Fibroblast of upper back skin (primary cell): ENCODE data around the gene ACVR1.
A peak's percentile ranks its signal among the peaks of the same experiment; 100 is the strongest.

Experiments used
- DNase-seq: peaks from one replicate; pipeline ENCODE4 v3.0.0-alpha.2; 2013

Gene ACVR1

GRCh38 chr2:157876066-157876785 is at the start of gene ACVR1:
Gene ACVR1 (minus strand): TSS chr2:157876330. CDS start chr2:157799493, 76,837 bp downstream.
- DNase-seq = peak; percentile 99

- DNase-seq = no peak
These were observed 48.9 kb upstream of the ACVR1 start for GRCh38 chr2:157925071-157925470.

- no peak for DNase-seq
These were observed 47.6 kb upstream of the ACVR1 start for GRCh38 chr2:157923598-157924217.

- no peak for DNase-seq
These were observed 46.7 kb upstream of the ACVR1 start for GRCh38 chr2:157922815-157923214.

DNA sequence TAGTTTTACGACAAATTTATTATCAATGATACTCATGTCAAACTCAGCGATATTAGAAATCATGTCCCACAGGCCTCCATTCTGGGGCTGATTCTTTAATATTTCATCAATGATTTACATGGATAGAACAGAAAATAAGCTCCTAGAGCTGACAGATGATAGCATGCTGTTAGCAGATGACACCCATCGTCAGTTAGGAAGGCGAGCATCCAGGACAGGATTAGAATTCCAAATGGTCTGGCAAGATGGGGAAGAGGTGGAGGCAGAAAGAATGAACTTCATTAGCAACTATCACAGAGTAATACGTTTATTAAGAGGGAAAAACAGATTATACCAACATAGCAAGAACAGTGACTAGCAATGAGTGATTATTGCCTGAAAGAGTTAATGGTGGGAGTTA is 46.2 kb upstream of the ACVR1 start:
- DNase-seq = no peak

GRCh38 chr2:157920736-157921135 is 44.6 kb upstream of the ACVR1 start:
- DNase-seq = no peak

- no peak for DNase-seq
These were observed 43.1 kb upstream of the ACVR1 start for GRCh38 chr2:157919181-157919580.

- no peak for DNase-seq
These were observed 42.2 kb upstream of the ACVR1 start for GRCh38 chr2:157918319-157918718.

- DNase-seq = no peak
These were observed 35.6 kb upstream of the ACVR1 start for GRCh38 chr2:157911750-157912149.

- DNase-seq = no peak
These were observed 35.1 kb upstream of the ACVR1 start for GRCh38 chr2:157911246-157911645.

DNA sequence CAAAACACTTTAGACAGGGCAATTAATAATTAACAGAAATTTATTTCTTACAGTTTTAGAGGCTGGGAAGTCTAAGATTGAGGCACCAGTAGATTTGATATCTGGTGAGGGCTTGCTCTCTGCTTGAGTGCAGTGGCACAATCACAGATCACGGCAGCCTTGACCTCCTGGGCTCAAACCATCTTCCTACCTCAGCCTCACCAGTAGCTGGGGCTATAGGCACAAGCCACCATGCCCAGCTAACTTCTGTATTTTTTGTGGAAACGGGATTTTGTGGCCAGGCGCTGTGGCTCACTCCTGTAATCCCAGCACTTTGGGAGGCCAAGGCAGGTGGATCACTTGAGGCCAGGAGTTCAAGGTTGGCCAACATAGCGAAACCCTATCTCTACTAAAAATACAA is 29.0 kb upstream of the ACVR1 start:
- DNase-seq = no peak

DNA sequence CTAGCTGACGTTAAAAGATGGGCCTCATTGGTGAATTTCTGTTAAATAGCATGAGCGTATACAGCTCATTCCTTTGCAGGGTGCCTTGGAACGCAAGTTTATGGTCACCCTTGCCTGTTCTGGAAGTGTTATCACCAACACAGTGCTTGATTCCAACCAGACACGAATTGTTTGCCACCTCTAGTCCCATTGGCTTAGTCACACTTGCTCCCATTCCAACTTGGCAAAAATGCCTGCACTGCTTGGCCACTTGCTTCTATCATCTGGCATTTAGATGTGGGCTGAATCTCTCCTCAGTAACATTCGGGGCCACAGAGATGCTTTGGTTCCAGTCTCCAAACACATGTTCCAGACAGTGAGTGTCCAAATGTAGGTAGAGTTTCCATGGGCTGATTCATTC is 27.5 kb upstream of the ACVR1 start:
- DNase-seq = no peak

DNA sequence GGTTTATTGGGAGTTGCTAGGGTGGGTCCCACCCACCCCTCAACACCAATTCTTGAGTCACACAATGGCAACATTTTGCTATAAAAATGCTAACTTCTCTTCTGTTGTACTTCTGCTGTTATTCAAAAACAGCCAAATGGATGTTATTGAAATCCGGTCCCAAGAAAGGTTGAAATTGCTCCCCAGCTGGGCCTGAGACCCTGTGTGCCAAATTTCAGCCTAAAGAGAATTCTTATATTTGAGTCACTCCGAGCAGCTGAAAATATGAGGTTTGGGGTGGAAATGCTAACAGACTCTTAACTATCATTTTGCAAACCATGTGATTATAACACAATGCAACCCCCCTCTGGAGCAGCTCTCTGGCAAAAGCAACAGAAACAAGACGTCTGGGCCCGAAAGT is 27.0 kb upstream of the ACVR1 start:
- DNase-seq = peak; percentile 15

DNA sequence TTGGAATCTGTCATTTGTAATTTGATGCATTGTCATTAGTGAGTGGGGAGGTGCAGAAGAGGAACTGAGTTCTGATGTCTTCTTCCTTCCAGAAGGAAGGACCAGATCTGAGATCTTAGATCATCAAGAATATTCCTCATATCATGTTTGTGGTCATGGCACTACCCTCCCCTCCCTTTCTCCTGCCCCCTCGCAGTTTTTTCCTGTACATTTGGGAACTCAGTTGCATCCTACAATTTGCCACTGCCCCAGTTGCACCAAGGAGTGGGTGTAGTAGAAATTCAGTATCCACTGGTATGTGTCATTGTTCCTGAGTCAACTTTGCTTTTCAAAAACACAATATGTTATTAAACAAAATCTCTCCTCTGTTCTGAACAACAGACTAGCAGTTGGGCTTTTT is 26.6 kb upstream of the ACVR1 start:
- DNase-seq = no peak

GRCh38 chr2:157901325-157901724 is 25.2 kb upstream of the ACVR1 start:
- no peak for DNase-seq

GRCh38 chr2:157900684-157901083 is 24.6 kb upstream of the ACVR1 start:
- no peak for DNase-seq

- DNase-seq = peak; percentile 13
These were observed 24.1 kb upstream of the ACVR1 start for GRCh38 chr2:157900203-157900602.

- DNase-seq = no peak
These were observed 23.2 kb upstream of the ACVR1 start for GRCh38 chr2:157899125-157899839.

- DNase-seq = peak; percentile 89
These were observed 22.5 kb upstream of the ACVR1 start for GRCh38 chr2:157898591-157898996.

DNA sequence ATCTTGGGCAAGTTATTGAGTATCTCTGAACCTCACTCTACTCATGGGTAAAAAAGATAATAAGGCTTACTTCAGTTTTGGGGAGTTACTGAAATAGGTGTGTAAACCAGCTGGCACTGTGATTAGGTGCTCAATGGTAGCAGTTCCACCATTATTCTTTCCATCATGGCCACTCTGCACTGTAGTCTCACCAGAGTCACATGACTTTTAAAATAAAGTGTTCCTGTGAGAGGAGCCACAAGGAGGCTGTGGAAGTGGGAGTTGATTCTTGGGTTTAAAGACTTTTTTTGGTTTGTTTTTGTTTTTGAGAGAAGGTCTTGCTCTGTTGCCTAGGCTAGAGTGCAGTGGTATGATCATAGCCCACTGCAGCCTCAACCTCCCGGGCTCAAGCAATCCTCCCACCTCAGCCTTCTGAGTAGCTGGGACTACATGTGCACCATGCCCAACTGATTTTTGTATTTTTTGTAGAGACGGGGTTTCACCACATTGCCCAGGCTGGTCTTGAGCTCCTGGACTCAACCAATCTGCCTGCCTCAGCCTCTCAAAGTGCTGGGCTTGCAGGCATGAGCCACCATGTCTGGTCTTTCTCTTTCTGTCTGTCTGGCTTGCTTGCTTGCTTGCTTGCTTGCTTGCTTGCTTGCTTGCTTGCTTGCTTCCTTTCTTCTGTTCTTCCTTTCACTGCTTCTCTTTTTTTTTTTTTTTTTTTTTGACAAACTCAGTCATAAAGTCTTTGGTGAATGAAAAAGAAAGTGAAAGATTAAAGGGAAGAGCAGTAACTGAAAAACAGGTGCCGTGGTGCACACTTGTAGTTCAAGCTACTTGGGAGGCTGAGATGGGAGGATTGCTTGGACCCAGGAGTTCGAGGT is 21.2 kb upstream of the ACVR1 start:
- no peak for DNase-seq

DNA sequence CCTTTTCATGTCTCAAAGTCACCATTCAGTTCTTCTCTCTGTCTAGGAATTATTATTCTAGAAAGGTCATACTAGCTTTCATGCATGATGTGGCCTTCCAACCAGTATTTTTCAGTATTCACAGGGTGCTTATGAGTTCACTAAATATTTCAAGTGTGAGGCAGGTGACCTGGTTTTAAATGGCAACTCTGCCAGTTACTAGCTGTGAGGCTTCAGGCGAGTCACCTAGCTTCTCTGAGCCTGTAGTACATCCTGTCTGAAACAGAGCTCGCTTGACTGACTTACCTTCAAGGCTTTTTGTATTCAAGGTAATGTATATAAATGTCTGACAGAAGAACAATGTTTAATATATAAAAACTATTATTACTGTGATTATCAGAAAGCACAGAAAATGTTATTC is 19.4 kb upstream of the ACVR1 start:
- DNase-seq = peak; percentile 34

GRCh38 chr2:157894694-157895435 is 18.7 kb upstream of the ACVR1 start:
- DNase-seq = peak; percentile 69
